ENCODE measurements around the gene GJE1.
"Not testable (repeated sequence)": the region's sequence is repeated elsewhere in the genome, so short reads cannot be mapped to it uniquely, and the experiment has no call there.

GJE1 gene

GRCh38 chr6:142110820-142111219 is 21.9 kb upstream of the GJE1 start:
- not testable (repeated sequence) for H3K27me3 ChIP-seq (ENCODE audit: control insufficient read depth in 3 of 3, insufficient read depth in 3 of 3, low read depth in 1 of 3, low read length in 3 of 3); H2BK120ac ChIP-seq (ENCODE audit: low read depth, low read length); H3K4me3 ChIP-seq (ENCODE audit: low read length in 2 of 2); DNase-seq (ENCODE audit: low spot score); H3K9ac ChIP-seq (ENCODE audit: low read depth, low read length, poor library complexity); H3K23ac ChIP-seq (ENCODE audit: low read depth, low read length, poor library complexity); H3K79me1 ChIP-seq (ENCODE audit: low read depth, low read length); H3K27ac ChIP-seq (replicated peaks; ENCODE audit: low read length); H3K18ac ChIP-seq (ENCODE audit: low read length); H2AK5ac ChIP-seq (ENCODE audit: low read depth, low read length); H2BK12ac ChIP-seq (ENCODE audit: low read length); H3K4ac ChIP-seq (ENCODE audit: low read length); H4K8ac ChIP-seq (ENCODE audit: low read depth, low read length); H2BK5ac ChIP-seq (ENCODE audit: low read length); H3K4me1 ChIP-seq (ENCODE audit: control insufficient read depth in 2 of 2, insufficient read depth in 1 of 2, low read depth in 1 of 2, low read length in 2 of 2); H3K9me3 ChIP-seq (replicated peaks in 1 of 2; ENCODE audit: control insufficient read depth in 2 of 2, insufficient read depth in 1 of 2, low read depth in 1 of 2, low read length in 2 of 2); H3K36me3 ChIP-seq (replicated peaks in 1 of 2; ENCODE audit: control insufficient read depth in 2 of 2, insufficient read depth in 2 of 2, low read length in 2 of 2); H2AFZ ChIP-seq (ENCODE audit: low read length); H4K91ac ChIP-seq (ENCODE audit: low read depth, low read length, poor library complexity); H3K4me2 ChIP-seq (ENCODE audit: insufficient read depth, low read length, poor library complexity, severe bottlenecking); H3K14ac ChIP-seq (ENCODE audit: low read length); H2BK15ac ChIP-seq (ENCODE audit: low read length)
- no CpG with 5 or more reads among the region's 9 CpGs for WGBS, 2 donors (ENCODE audit: extremely low coverage in 2 of 2, insufficient read length in 2 of 2, insufficient replicate concordance in 1 of 2)

GRCh38 chr6:142112451-142113061 is 20.2 kb upstream of the GJE1 start:
- Histone ChIP-seq H4K91ac (ENCODE audit: low read depth, low read length, poor library complexity) (no peak overlapping the region), H3K27me3 (ENCODE audit: control insufficient read depth in 3 of 3, insufficient read depth in 3 of 3, low read depth in 1 of 3, low read length in 3 of 3) (no peaks in the 10 kb centered on the region), H3K23ac (ENCODE audit: low read depth, low read length, poor library complexity) (no peak overlapping the region), H3K4ac (ENCODE audit: low read length) (no peak overlapping the region), H2AK5ac (ENCODE audit: low read depth, low read length) (no peak overlapping the region), H2BK5ac (ENCODE audit: low read length) (no peak overlapping the region), H2BK15ac (ENCODE audit: low read length) (no peak overlapping the region), H3K14ac (ENCODE audit: low read length) (no peak overlapping the region), H3K27ac (replicated peaks; ENCODE audit: low read length) (no peak overlapping the region), H4K8ac (ENCODE audit: low read depth, low read length) (no peak overlapping the region), H2BK12ac (ENCODE audit: low read length) (no peak overlapping the region), H3K36me3 (replicated peaks in 1 of 2; ENCODE audit: control insufficient read depth in 2 of 2, insufficient read depth in 2 of 2, low read length in 2 of 2) (no peaks in the 10 kb centered on the region), H3K4me3 (ENCODE audit: low read length in 2 of 2) (no peak overlapping the region), H3K79me1 (ENCODE audit: low read depth, low read length) (no peaks in the 10 kb centered on the region), H3K4me2 (ENCODE audit: insufficient read depth, low read length, poor library complexity, severe bottlenecking) (no peak overlapping the region), H3K4me1 (ENCODE audit: control insufficient read depth in 2 of 2, insufficient read depth in 1 of 2, low read depth in 1 of 2, low read length in 2 of 2) (no peaks in the 10 kb centered on the region), H3K9ac (ENCODE audit: low read depth, low read length, poor library complexity) (no peak overlapping the region), H3K18ac (ENCODE audit: low read length) (no peak overlapping the region), H3K9me3 (replicated peaks in 1 of 2; ENCODE audit: control insufficient read depth in 2 of 2, insufficient read depth in 1 of 2, low read depth in 1 of 2, low read length in 2 of 2) (no peaks in the 10 kb centered on the region), H2AFZ (ENCODE audit: low read length) (no peak overlapping the region), H2BK120ac (ENCODE audit: low read depth, low read length) (no peak overlapping the region)
- DNase-seq (ENCODE audit: low spot score), result peak; percentile 75
- no CpG with 5 or more reads among the region's 4 CpGs for WGBS, 2 donors (ENCODE audit: extremely low coverage in 2 of 2, insufficient read length in 2 of 2, insufficient replicate concordance in 1 of 2)

- Histone ChIP-seq H3K27ac (replicated peaks; ENCODE audit: low read length) (no peak overlapping the region), H3K23ac (ENCODE audit: low read depth, low read length, poor library complexity) (no peak overlapping the region), H3K14ac (ENCODE audit: low read length) (no peak overlapping the region), H2BK15ac (ENCODE audit: low read length) (no peak overlapping the region), H4K8ac (ENCODE audit: low read depth, low read length) (no peak overlapping the region), H2BK5ac (ENCODE audit: low read length) (no peak overlapping the region), H3K4ac (ENCODE audit: low read length) (no peak overlapping the region), H3K9ac (ENCODE audit: low read depth, low read length, poor library complexity) (no peak overlapping the region), H3K27me3 (ENCODE audit: control insufficient read depth in 3 of 3, insufficient read depth in 3 of 3, low read depth in 1 of 3, low read length in 3 of 3) (no peaks in the 10 kb centered on the region), H3K9me3 (replicated peaks in 1 of 2; ENCODE audit: control insufficient read depth in 2 of 2, insufficient read depth in 1 of 2, low read depth in 1 of 2, low read length in 2 of 2) (no peaks in the 10 kb centered on the region), H4K91ac (ENCODE audit: low read depth, low read length, poor library complexity) (no peak overlapping the region), H3K4me3 (ENCODE audit: low read length in 2 of 2) (no peak overlapping the region), H3K4me2 (ENCODE audit: insufficient read depth, low read length, poor library complexity, severe bottlenecking) (no peak overlapping the region), H2BK120ac (ENCODE audit: low read depth, low read length) (no peak overlapping the region), H3K4me1 (ENCODE audit: control insufficient read depth in 2 of 2, insufficient read depth in 1 of 2, low read depth in 1 of 2, low read length in 2 of 2) (no peaks in the 10 kb centered on the region), H3K79me1 (ENCODE audit: low read depth, low read length) (no peaks in the 10 kb centered on the region), H2BK12ac (ENCODE audit: low read length) (no peak overlapping the region), H3K18ac (ENCODE audit: low read length) (no peak overlapping the region), H2AFZ (ENCODE audit: low read length) (no peak overlapping the region), H2AK5ac (ENCODE audit: low read depth, low read length) (no peak overlapping the region), H3K36me3 (replicated peaks in 1 of 2; ENCODE audit: control insufficient read depth in 2 of 2, insufficient read depth in 2 of 2, low read length in 2 of 2) (no peaks in the 10 kb centered on the region)
- DNase-seq (ENCODE audit: low spot score), result no peak
- WGBS, 2 donors (ENCODE audit: extremely low coverage in 2 of 2, insufficient read length in 2 of 2, insufficient replicate concordance in 1 of 2), result no CpG with 5 or more reads among the region's 2 CpGs
Measured at GRCh38 chr6:142117366-142117765, 15.4 kb upstream of the GJE1 start.

- no peak for DNase-seq (ENCODE audit: low spot score)
- Histone ChIP-seq H3K9ac (ENCODE audit: low read depth, low read length, poor library complexity) (no peak overlapping the region), H2AK5ac (ENCODE audit: low read depth, low read length) (no peak overlapping the region), H4K91ac (ENCODE audit: low read depth, low read length, poor library complexity) (no peak overlapping the region), H3K9me3 (replicated peaks in 1 of 2; ENCODE audit: control insufficient read depth in 2 of 2, insufficient read depth in 1 of 2, low read depth in 1 of 2, low read length in 2 of 2) (no peaks in the 10 kb centered on the region), H3K4me2 (ENCODE audit: insufficient read depth, low read length, poor library complexity, severe bottlenecking) (no peak overlapping the region), H4K8ac (ENCODE audit: low read depth, low read length) (no peak overlapping the region), H2BK120ac (ENCODE audit: low read depth, low read length) (no peak overlapping the region), H3K27ac (replicated peaks; ENCODE audit: low read length) (no peak overlapping the region), H3K79me1 (ENCODE audit: low read depth, low read length) (no peaks in the 10 kb centered on the region), H3K27me3 (ENCODE audit: control insufficient read depth in 3 of 3, insufficient read depth in 3 of 3, low read depth in 1 of 3, low read length in 3 of 3) (no peaks in the 10 kb centered on the region), H3K4ac (ENCODE audit: low read length) (no peak overlapping the region), H2BK5ac (ENCODE audit: low read length) (no peak overlapping the region), H3K18ac (ENCODE audit: low read length) (no peak overlapping the region), H3K36me3 (replicated peaks in 1 of 2; ENCODE audit: control insufficient read depth in 2 of 2, insufficient read depth in 2 of 2, low read length in 2 of 2) (no peaks in the 10 kb centered on the region), H2AFZ (ENCODE audit: low read length) (no peak overlapping the region), H3K4me1 (ENCODE audit: control insufficient read depth in 2 of 2, insufficient read depth in 1 of 2, low read depth in 1 of 2, low read length in 2 of 2) (no peaks in the 10 kb centered on the region), H3K14ac (ENCODE audit: low read length) (no peak overlapping the region), H3K23ac (ENCODE audit: low read depth, low read length, poor library complexity) (no peak overlapping the region), H2BK12ac (ENCODE audit: low read length) (no peak overlapping the region), H3K4me3 (ENCODE audit: low read length in 2 of 2) (no peak overlapping the region), H2BK15ac (ENCODE audit: low read length) (no peak overlapping the region)
- WGBS, 2 donors (ENCODE audit: extremely low coverage in 2 of 2, insufficient read length in 2 of 2, insufficient replicate concordance in 1 of 2), result no CpG with 5 or more reads among the region's 3 CpGs
Measured at GRCh38 chr6:142118328-142118727, 14.4 kb upstream of the GJE1 start.
